ENCODE data around the gene ATP9B.
"Not testable (repeated sequence)": the region's sequence is repeated elsewhere in the genome, so short reads cannot be mapped to it uniquely, and the experiment has no call there.

The ATP9B gene

GRCh38 chr18:79239631-79240030 lies 170.4 kb downstream of the ATP9B start:
- no peak for DNase-seq (ENCODE audit: low spot score)

- no peak for DNase-seq (ENCODE audit: low spot score)
These were observed 172.6 kb downstream of the ATP9B start for GRCh38 chr18:79241755-79242154.

GRCh38 chr18:79242246-79242645 lies 173.1 kb downstream of the ATP9B start:
- no peak for DNase-seq (ENCODE audit: low spot score)

GRCh38 chr18:79245517-79246001 lies 176.4 kb downstream of the ATP9B start:
- DNase-seq (ENCODE audit: low spot score), result no peak

- peak; percentile 81 for DNase-seq (ENCODE audit: low spot score)
These were observed 177.3 kb downstream of the ATP9B start for GRCh38 chr18:79246309-79247108.

GRCh38 chr18:79248495-79249060 lies 179.4 kb downstream of the ATP9B start:
- DNase-seq (ENCODE audit: low spot score), result no peak

- DNase-seq (ENCODE audit: low spot score), result no peak
These were observed 181.2 kb downstream of the ATP9B start for GRCh38 chr18:79250301-79250981.

- DNase-seq (ENCODE audit: low spot score), result no peak
These were observed 181.8 kb downstream of the ATP9B start for GRCh38 chr18:79251021-79251420.

- no peak for DNase-seq (ENCODE audit: low spot score)
These were observed 183.9 kb downstream of the ATP9B start for GRCh38 chr18:79252904-79253633.

- DNase-seq (ENCODE audit: low spot score), result no peak
These were observed 188.3 kb downstream of the ATP9B start for GRCh38 chr18:79257480-79257879.

GRCh38 chr18:79258447-79258846 lies 189.3 kb downstream of the ATP9B start:
- no peak for DNase-seq (ENCODE audit: low spot score)

GRCh38 chr18:79259218-79259617 lies 190.0 kb downstream of the ATP9B start:
- no peak for DNase-seq (ENCODE audit: low spot score)

- DNase-seq (ENCODE audit: low spot score), result no peak
These were observed 190.8 kb downstream of the ATP9B start for GRCh38 chr18:79260023-79260422.

- DNase-seq (ENCODE audit: low spot score), result peak; percentile 24
These were observed 191.3 kb downstream of the ATP9B start for GRCh38 chr18:79260510-79260909.

- not testable (repeated sequence) for DNase-seq (ENCODE audit: low spot score)
These were observed 195.9 kb downstream of the ATP9B start for GRCh38 chr18:79265068-79265467.

- DNase-seq (ENCODE audit: low spot score), result not testable (repeated sequence)
These were observed 202.6 kb downstream of the ATP9B start for GRCh38 chr18:79271812-79272211.

- no peak for DNase-seq (ENCODE audit: low spot score)
These were observed 203.7 kb downstream of the ATP9B start for GRCh38 chr18:79272916-79273315.

GRCh38 chr18:79274823-79275222 lies 205.6 kb downstream of the ATP9B start:
- no peak for DNase-seq (ENCODE audit: low spot score)

GRCh38 chr18:79275461-79275860 lies 206.3 kb downstream of the ATP9B start:
- DNase-seq (ENCODE audit: low spot score), result no peak

GRCh38 chr18:79275992-79276391 lies 206.8 kb downstream of the ATP9B start:
- DNase-seq (ENCODE audit: low spot score), result no peak

- DNase-seq (ENCODE audit: low spot score), result no peak
These were observed 209.7 kb downstream of the ATP9B start for GRCh38 chr18:79278896-79279295.

GRCh38 chr18:79283131-79283810 lies 214.1 kb downstream of the ATP9B start:
- no peak for DNase-seq (ENCODE audit: low spot score)

Measured in kidney capillary endothelial cell (primary cell).